ENCODE results near the gene OR51B4.

The OR51B4 gene

DNA sequence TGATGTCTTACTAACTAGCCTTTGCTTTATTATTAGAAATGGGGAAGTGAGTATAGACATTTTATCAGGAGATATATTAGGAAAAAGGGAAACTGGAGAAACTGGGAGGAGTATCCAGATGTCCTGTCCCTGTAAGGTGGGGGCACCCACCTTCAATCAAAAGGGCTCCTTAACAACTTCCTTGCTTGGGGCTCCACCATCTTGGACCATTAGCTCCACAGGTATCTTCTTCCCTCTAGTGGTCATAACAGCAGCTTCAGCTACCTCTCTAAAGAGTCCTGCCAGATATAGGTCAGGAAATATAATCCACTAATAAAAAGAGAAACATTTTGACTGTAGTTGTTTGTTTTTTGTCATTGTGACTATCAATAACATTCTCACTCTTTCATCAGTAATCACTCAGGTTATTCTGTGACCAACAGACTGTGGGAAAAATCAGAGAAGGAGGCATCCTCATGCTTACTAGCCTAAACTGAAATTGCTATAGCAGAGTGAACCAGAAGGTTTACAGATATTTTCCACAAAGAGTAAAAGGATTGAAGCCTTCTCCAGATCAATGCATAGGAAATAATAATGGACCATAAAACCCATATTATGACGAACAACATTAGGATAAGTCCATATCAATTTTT is 10.4 kb downstream of the OR51B4 start:
- Histone ChIP-seq H3K4me1 (ENCODE audit: control insufficient read depth, insufficient read depth, low read length) (no peaks in the 10 kb centered on the region), H3K27ac (ENCODE audit: low read depth, low read length) (no peak overlapping the region), H3K27me3 (ENCODE audit: control insufficient read depth, insufficient read depth, low read length) (no peaks in the 10 kb centered on the region), H3K9ac (ENCODE audit: low read length) (no peak overlapping the region), H3K9me3 (ENCODE audit: control insufficient read depth, insufficient read depth, low read depth, low read length) (no peaks in the 10 kb centered on the region), H3K4me3 (ENCODE audit: low read depth, low read length) (no peak overlapping the region), H3K36me3 (ENCODE audit: control insufficient read depth, insufficient read depth, low read length) (no peaks in the 10 kb centered on the region)

DNA sequence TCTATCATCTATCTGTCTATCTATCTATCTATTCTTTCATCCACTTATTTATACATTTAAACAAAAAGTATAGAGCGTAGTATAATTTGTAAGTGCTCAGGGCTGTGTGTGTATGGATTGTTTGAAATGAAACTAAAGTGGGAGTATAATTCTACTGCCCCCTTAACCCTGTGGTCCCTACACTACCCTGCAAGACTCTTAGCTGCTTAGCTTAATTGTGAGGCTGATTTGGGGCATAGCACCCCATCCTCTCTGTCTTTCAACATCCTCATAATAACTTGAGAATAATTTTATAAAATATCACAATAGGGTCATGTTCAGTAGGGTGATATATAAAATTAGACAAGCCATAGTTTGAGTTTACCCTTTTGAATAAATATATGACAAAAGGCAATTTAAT is 11.6 kb downstream of the OR51B4 start:
- Histone ChIP-seq H3K4me3 (ENCODE audit: low read depth, low read length) (no peak overlapping the region), H3K4me1 (ENCODE audit: control insufficient read depth, insufficient read depth, low read length) (no peaks in the 10 kb centered on the region), H3K9ac (ENCODE audit: low read length) (no peak overlapping the region), H3K27ac (ENCODE audit: low read depth, low read length) (no peak overlapping the region), H3K27me3 (ENCODE audit: control insufficient read depth, insufficient read depth, low read length) (no peaks in the 10 kb centered on the region), H3K36me3 (ENCODE audit: control insufficient read depth, insufficient read depth, low read length) (no peaks in the 10 kb centered on the region), H3K9me3 (ENCODE audit: control insufficient read depth, insufficient read depth, low read depth, low read length) (no peaks in the 10 kb centered on the region)

- Histone ChIP-seq H3K27me3 (ENCODE audit: control insufficient read depth, insufficient read depth, low read length) (no peaks in the 10 kb centered on the region), H3K9ac (ENCODE audit: low read length) (no peak overlapping the region), H3K4me1 (ENCODE audit: control insufficient read depth, insufficient read depth, low read length) (no peaks in the 10 kb centered on the region), H3K4me3 (ENCODE audit: low read depth, low read length) (no peak overlapping the region), H3K9me3 (ENCODE audit: control insufficient read depth, insufficient read depth, low read depth, low read length) (no peaks in the 10 kb centered on the region), H3K27ac (ENCODE audit: low read depth, low read length) (no peak overlapping the region), H3K36me3 (ENCODE audit: control insufficient read depth, insufficient read depth, low read length) (no peaks in the 10 kb centered on the region)
Observed at GRCh38 chr11:5289696-5290095, 12.1 kb downstream of the OR51B4 start.

GRCh38 chr11:5288906-5289550 is 12.7 kb downstream of the OR51B4 start:
- no peaks in the 10 kb centered on the region for H3K36me3 ChIP-seq (ENCODE audit: control insufficient read depth, insufficient read depth, low read length)
- no peaks in the 10 kb centered on the region for H3K27me3 ChIP-seq (ENCODE audit: control insufficient read depth, insufficient read depth, low read length)
- H3K4me1 ChIP-seq (ENCODE audit: control insufficient read depth, insufficient read depth, low read length) = no peaks in the 10 kb centered on the region
- no peak overlapping the region for H3K27ac ChIP-seq (ENCODE audit: low read depth, low read length)
- H3K9me3 ChIP-seq (ENCODE audit: control insufficient read depth, insufficient read depth, low read depth, low read length) = no peaks in the 10 kb centered on the region
- H3K4me3 ChIP-seq (ENCODE audit: low read depth, low read length) = no peak overlapping the region
- no peak overlapping the region for H3K9ac ChIP-seq (ENCODE audit: low read length)

- no peaks in the 10 kb centered on the region for H3K27me3 ChIP-seq (ENCODE audit: control insufficient read depth, insufficient read depth, low read length)
- no peaks in the 10 kb centered on the region for H3K4me1 ChIP-seq (ENCODE audit: control insufficient read depth, insufficient read depth, low read length)
- H3K4me3 ChIP-seq (ENCODE audit: low read depth, low read length) = no peak overlapping the region
- H3K27ac ChIP-seq (ENCODE audit: low read depth, low read length) = no peak overlapping the region
- no peaks in the 10 kb centered on the region for H3K9me3 ChIP-seq (ENCODE audit: control insufficient read depth, insufficient read depth, low read depth, low read length)
- no peak overlapping the region for H3K9ac ChIP-seq (ENCODE audit: low read length)
- H3K36me3 ChIP-seq (ENCODE audit: control insufficient read depth, insufficient read depth, low read length) = no peaks in the 10 kb centered on the region
Observed at GRCh38 chr11:5288108-5288905, 13.4 kb downstream of the OR51B4 start.

- Histone ChIP-seq H3K27ac (ENCODE audit: low read depth, low read length) (no peak overlapping the region), H3K9me3 (ENCODE audit: control insufficient read depth, insufficient read depth, low read depth, low read length) (no peaks in the 10 kb centered on the region), H3K27me3 (ENCODE audit: control insufficient read depth, insufficient read depth, low read length) (no peaks in the 10 kb centered on the region), H3K9ac (ENCODE audit: low read length) (no peak overlapping the region), H3K4me1 (ENCODE audit: control insufficient read depth, insufficient read depth, low read length) (no peaks in the 10 kb centered on the region), H3K36me3 (ENCODE audit: control insufficient read depth, insufficient read depth, low read length) (no peaks in the 10 kb centered on the region), H3K4me3 (ENCODE audit: low read depth, low read length) (no peak overlapping the region)
Observed at GRCh38 chr11:5286901-5287300, 14.8 kb downstream of the OR51B4 start.

- H3K27me3 ChIP-seq (ENCODE audit: control insufficient read depth, insufficient read depth, low read length) = no peaks in the 10 kb centered on the region
- H3K4me3 ChIP-seq (ENCODE audit: low read depth, low read length) = no peak overlapping the region
- no peak overlapping the region for H3K27ac ChIP-seq (ENCODE audit: low read depth, low read length)
- H3K4me1 ChIP-seq (ENCODE audit: control insufficient read depth, insufficient read depth, low read length) = no peaks in the 10 kb centered on the region
- no peaks in the 10 kb centered on the region for H3K36me3 ChIP-seq (ENCODE audit: control insufficient read depth, insufficient read depth, low read length)
- no peaks in the 10 kb centered on the region for H3K9me3 ChIP-seq (ENCODE audit: control insufficient read depth, insufficient read depth, low read depth, low read length)
- H3K9ac ChIP-seq (ENCODE audit: low read length) = no peak overlapping the region
Observed at GRCh38 chr11:5286351-5286750, 15.4 kb downstream of the OR51B4 start.

- Histone ChIP-seq H3K4me1 (ENCODE audit: control insufficient read depth, insufficient read depth, low read length) (peaks cover 1% of the 10 kb centered on the region; the same call in 1 of the 2 replicates), H3K9me3 (ENCODE audit: control insufficient read depth, insufficient read depth, low read depth, low read length) (no peaks in the 10 kb centered on the region), H3K4me3 (ENCODE audit: low read depth, low read length) (no peak overlapping the region), H3K27ac (ENCODE audit: low read depth, low read length) (no peak overlapping the region), H3K9ac (ENCODE audit: low read length) (no peak overlapping the region), H3K27me3 (ENCODE audit: control insufficient read depth, insufficient read depth, low read length) (no peaks in the 10 kb centered on the region), H3K36me3 (ENCODE audit: control insufficient read depth, insufficient read depth, low read length) (no peaks in the 10 kb centered on the region)
Observed at GRCh38 chr11:5285703-5286340, 15.9 kb downstream of the OR51B4 start.

DNA sequence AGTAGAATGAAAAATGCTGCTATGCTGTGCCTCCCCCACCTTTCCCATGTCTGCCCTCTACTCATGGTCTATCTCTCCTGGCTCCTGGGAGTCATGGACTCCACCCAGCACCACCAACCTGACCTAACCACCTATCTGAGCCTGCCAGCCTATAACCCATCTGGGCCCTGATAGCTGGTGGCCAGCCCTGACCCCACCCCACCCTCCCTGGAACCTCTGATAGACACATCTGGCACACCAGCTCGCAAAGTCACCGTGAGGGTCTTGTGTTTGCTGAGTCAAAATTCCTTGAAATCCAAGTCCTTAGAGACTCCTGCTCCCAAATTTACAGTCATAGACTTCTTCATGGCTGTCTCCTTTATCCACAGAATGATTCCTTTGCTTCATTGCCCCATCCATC is 17.1 kb downstream of the OR51B4 start:
- Histone ChIP-seq H3K4me1 (ENCODE audit: control insufficient read depth, insufficient read depth, low read length) (peaks cover 5% of the 10 kb centered on the region), H3K36me3 (ENCODE audit: control insufficient read depth, insufficient read depth, low read length) (no peaks in the 10 kb centered on the region), H3K27ac (ENCODE audit: low read depth, low read length) (no peak overlapping the region)

GRCh38 chr11:5283882-5284281 is 17.9 kb downstream of the OR51B4 start:
- H3K27me3 ChIP-seq (ENCODE audit: control insufficient read depth, insufficient read depth, low read length) = no peaks in the 10 kb centered on the region
- H3K9me3 ChIP-seq (ENCODE audit: control insufficient read depth, insufficient read depth, low read depth, low read length) = no peaks in the 10 kb centered on the region
- H3K27ac ChIP-seq (ENCODE audit: low read depth, low read length) = no peak overlapping the region
- no peak overlapping the region for H3K9ac ChIP-seq (ENCODE audit: low read length)
- no peaks in the 10 kb centered on the region for H3K36me3 ChIP-seq (ENCODE audit: control insufficient read depth, insufficient read depth, low read length)
- H3K4me1 ChIP-seq (ENCODE audit: control insufficient read depth, insufficient read depth, low read length) = peaks cover 5% of the 10 kb centered on the region
- H3K4me3 ChIP-seq (ENCODE audit: low read depth, low read length) = no peak overlapping the region

More for the DNA sequence above, 17.1 kb downstream of the OR51B4 start:
- H3K27me3 ChIP-seq (ENCODE audit: control insufficient read depth, insufficient read depth, low read length) = no peaks in the 10 kb centered on the region
- H3K9me3 ChIP-seq (ENCODE audit: control insufficient read depth, insufficient read depth, low read depth, low read length) = no peaks in the 10 kb centered on the region
- H3K9ac ChIP-seq (ENCODE audit: low read length) = no peak overlapping the region
- H3K4me3 ChIP-seq (ENCODE audit: low read depth, low read length) = no peak overlapping the region

GRCh38 chr11:5283086-5283485 is 18.7 kb downstream of the OR51B4 start:
- Histone ChIP-seq H3K9me3 (ENCODE audit: control insufficient read depth, insufficient read depth, low read depth, low read length) (no peaks in the 10 kb centered on the region), H3K27me3 (ENCODE audit: control insufficient read depth, insufficient read depth, low read length) (no peaks in the 10 kb centered on the region), H3K9ac (ENCODE audit: low read length) (no peak overlapping the region), H3K27ac (ENCODE audit: low read depth, low read length) (no peak overlapping the region), H3K4me1 (ENCODE audit: control insufficient read depth, insufficient read depth, low read length) (peaks cover 5% of the 10 kb centered on the region), H3K4me3 (ENCODE audit: low read depth, low read length) (no peak overlapping the region), H3K36me3 (ENCODE audit: control insufficient read depth, insufficient read depth, low read length) (no peaks in the 10 kb centered on the region)
